Measurements from ENCODE around the gene GRID1.

Gene GRID1

GRCh38 chr10:86335831-86336230, 30.8 kb downstream of the GRID1 start:
- no peak for TF ChIP-seq CTCF (IDR thresholded peaks at IDR 0.05)
- H3K4me3 ChIP-seq (ENCODE audit: low read depth in 1 of 2, low read length in 1 of 2), result no peak overlapping the region

GRCh38 chr10:86335257-86335656, 31.3 kb downstream of the GRID1 start:
- Histone ChIP-seq H3K27ac (no peak overlapping the region), H3K4me1 (ENCODE audit: control insufficient read depth in 1 of 2, insufficient read depth in 1 of 2, low read depth in 1 of 2, low read length in 1 of 2) (no peaks in the 10 kb centered on the region), H3K4me3 (ENCODE audit: low read depth in 1 of 2, low read length in 1 of 2) (no peak overlapping the region), H3K9me3 (no peaks in the 10 kb centered on the region), H3K27me3 (peaks cover 28% of the 10 kb centered on the region), H3K36me3 (no peaks in the 10 kb centered on the region)
- no peak for TF ChIP-seq CTCF (IDR thresholded peaks at IDR 0.05)

More at GRCh38 chr10:86335831-86336230, 30.8 kb downstream of the GRID1 start:
- Histone ChIP-seq H3K27ac (no peak overlapping the region), H3K9me3 (no peaks in the 10 kb centered on the region), H3K36me3 (no peaks in the 10 kb centered on the region), H3K4me1 (ENCODE audit: control insufficient read depth in 1 of 2, insufficient read depth in 1 of 2, low read depth in 1 of 2, low read length in 1 of 2) (no peaks in the 10 kb centered on the region), H3K27me3 (peaks cover 28% of the 10 kb centered on the region)

GRCh38 chr10:86334488-86335085, 32.0 kb downstream of the GRID1 start:
- no peak overlapping the region for H3K4me3 ChIP-seq (ENCODE audit: low read depth in 1 of 2, low read length in 1 of 2)
- no peaks in the 10 kb centered on the region for H3K36me3 ChIP-seq
- no peak overlapping the region for H3K27ac ChIP-seq
- peaks cover 28% of the 10 kb centered on the region for H3K27me3 ChIP-seq
- H3K9me3 ChIP-seq, result no peaks in the 10 kb centered on the region
- no peaks in the 10 kb centered on the region for H3K4me1 ChIP-seq (ENCODE audit: control insufficient read depth in 1 of 2, insufficient read depth in 1 of 2, low read depth in 1 of 2, low read length in 1 of 2)
- TF ChIP-seq CTCF (IDR thresholded peaks at IDR 0.05), result no peak

- H3K36me3 ChIP-seq, result no peaks in the 10 kb centered on the region
- no peak overlapping the region for H3K4me3 ChIP-seq (ENCODE audit: low read depth in 1 of 2, low read length in 1 of 2)
- H3K27me3 ChIP-seq, result peaks cover 28% of the 10 kb centered on the region
- H3K27ac ChIP-seq, result no peak overlapping the region
- TF ChIP-seq CTCF (IDR thresholded peaks at IDR 0.05), result no peak
- H3K9me3 ChIP-seq, result no peaks in the 10 kb centered on the region
- H3K4me1 ChIP-seq (ENCODE audit: control insufficient read depth in 1 of 2, insufficient read depth in 1 of 2, low read depth in 1 of 2, low read length in 1 of 2), result no peaks in the 10 kb centered on the region
Measured at GRCh38 chr10:86333826-86334487, 32.6 kb downstream of the GRID1 start.

GRCh38 chr10:86331861-86332260, 34.7 kb downstream of the GRID1 start:
- H3K27ac ChIP-seq, result no peak overlapping the region
- H3K9me3 ChIP-seq, result no peaks in the 10 kb centered on the region
- TF ChIP-seq CTCF (IDR thresholded peaks at IDR 0.05), result no peak
- peaks cover 32% of the 10 kb centered on the region for H3K27me3 ChIP-seq
- no peak overlapping the region for H3K4me3 ChIP-seq (ENCODE audit: low read depth in 1 of 2, low read length in 1 of 2)
- H3K36me3 ChIP-seq, result no peaks in the 10 kb centered on the region
- no peaks in the 10 kb centered on the region for H3K4me1 ChIP-seq (ENCODE audit: control insufficient read depth in 1 of 2, insufficient read depth in 1 of 2, low read depth in 1 of 2, low read length in 1 of 2)
